HG03064 (cell line): ENCODE results near the gene MCCC2.
"Not testable (repeated sequence)": the region's sequence is repeated elsewhere in the genome, so short reads cannot be mapped to it uniquely, and the experiment has no call there.

Experiments
- ATAC-seq: cut with Tn5 transposase; IDR thresholded peaks from one replicate; pipeline ENCODE4 v1.9.1; 2021; ENCODE audit warnings: low read depth; ENCODE audit not compliant: unreplicated experiment

MCCC2 gene

DNA sequence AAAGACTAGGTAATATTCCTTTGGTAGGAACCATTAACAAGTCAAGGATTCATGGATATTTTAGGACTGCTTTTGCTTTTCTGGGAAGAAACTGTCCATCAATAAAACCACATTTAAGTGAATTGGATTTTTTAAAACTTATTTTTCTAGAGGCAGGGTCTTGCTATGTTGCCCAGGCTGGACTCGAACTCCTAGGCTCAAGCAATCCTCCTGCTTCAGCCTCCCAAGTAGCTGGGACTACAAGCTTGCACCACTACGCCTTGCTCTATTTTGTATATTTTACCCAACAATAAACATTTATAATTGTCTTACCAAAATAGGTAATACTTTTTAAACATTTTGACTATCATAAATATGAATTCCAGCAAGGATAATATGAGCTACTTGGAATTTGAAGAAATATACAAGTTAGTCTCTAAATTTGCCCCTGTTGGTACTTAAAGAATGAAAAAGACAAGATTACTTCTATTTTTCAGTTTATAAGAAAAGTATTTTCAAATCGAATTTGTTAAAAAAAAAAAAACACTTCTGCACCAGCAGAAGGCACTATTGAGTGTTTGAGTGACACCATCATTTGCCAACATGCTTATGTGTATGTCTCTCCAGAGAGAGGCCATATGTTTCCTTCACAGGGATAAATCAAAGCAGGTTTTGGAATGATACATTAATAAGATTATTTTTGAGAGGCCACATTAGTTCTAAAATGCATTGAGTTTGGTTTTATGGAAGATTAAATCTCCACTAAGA lies 71.9 kb downstream of the MCCC2 start:
- ATAC-seq, result no peak

DNA sequence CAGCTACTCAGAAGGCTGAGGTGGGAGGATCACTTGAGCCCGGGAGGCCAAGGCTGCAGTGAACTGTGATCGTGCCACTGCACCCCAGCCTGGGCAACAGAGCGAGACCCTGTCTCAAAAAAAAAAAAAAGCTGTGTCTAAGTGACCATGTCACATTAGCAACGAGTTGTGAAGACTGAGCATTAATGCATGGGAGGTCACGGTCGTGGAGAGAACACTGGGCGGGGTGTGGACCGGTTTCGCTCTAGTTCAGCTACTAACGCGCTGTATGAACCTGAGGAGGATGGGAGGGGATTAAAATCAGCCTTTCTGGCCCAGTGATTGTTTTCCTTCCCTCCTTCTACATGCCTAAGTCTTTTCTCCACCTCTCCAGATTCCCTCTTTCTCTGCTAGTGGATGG lies 75.2 kb downstream of the MCCC2 start:
- no peak for ATAC-seq

DNA sequence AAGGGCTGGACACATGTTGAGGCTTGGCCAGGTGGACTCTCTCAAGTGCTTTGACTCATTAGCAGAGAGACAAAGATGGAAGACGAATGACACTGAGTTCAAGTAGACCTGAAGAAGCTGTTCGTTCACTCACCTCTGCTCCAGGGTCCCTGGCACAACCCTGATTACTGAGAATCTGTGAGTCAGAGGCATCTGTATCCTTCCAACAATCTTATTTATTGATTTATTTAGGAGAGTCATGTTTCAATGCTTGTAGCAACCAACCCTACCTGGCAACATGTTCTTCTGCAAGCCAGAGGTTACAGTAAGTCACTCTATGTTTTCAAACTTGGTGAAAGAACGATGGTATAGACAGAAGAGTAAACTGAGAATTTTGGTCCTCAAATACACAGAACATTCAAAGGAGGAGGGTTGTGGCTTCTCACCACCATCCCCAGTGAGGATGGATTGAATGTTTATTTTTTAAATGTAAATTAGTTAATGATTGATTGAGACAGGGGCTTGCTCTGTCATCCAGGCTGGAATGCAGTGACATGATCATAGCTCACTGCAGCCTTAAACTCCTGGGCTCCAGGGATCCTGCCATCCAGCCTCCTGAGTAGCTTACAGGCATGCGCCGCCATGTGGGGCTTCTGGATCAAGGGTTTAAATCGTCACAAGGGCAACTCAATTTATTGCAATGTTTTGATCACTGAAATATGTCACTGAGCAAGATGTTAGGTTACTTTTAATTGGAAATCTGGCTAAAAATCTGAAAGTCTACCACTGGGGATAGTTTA lies 76.2 kb downstream of the MCCC2 start:
- ATAC-seq, result no peak

DNA sequence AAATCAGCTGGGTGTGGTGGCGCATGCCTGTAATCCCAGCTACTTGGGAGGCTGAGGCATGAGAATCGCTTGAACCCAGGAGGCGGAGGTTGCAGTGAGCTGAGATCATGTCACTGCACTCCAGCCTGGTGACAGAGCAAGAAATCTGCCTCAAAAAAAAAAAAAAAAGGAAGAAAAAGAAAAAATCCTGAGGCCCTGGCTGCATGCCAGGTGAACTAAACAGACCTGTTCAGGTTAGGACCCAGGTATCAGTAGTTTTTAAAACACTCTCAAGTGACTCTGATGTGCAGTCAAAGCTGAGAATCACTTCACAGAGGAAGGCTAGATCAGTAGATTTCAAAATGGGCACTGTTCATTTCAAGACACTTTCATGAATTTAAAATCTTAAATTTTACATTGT lies 77.5 kb downstream of the MCCC2 start:
- not testable (repeated sequence) for ATAC-seq

DNA sequence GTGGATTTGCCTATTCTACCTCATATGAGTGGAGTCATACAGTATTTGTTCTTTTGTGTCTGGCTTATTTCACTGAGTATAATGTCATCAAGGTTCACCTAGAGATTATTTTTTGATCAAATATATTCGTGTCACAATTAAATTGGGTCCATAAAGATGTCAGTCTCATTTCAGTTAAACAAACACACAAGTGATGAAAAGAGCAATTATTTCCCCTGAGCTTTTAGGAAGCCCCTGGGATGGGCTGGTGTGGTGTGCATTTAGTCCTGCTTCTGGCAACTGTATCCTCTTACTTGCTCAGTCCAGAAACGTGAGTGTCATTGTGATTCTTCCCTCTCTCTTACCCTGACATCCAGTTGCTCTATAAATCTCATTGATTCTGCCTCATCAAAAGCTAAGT lies 79.2 kb downstream of the MCCC2 start:
- ATAC-seq, result no peak

DNA sequence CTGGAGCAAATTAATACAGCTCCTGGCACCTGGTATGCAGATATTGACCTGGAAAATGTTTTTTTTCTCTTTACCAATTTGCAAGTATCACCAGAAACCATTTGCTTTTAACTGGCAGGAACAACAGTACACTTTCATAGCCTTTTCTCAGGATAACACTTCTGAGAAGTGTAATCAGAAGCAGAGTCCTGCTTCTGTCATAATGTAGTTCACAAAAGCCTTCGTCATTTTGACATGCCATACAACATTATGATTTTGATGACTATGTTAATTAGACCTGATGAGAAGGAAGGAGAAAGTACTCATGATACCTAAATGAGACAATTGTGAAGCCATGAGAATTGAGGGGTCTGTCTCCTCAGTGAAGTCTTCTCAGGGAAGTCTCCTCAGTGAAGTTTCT lies 90.8 kb downstream of the MCCC2 start:
- no peak for ATAC-seq

DNA sequence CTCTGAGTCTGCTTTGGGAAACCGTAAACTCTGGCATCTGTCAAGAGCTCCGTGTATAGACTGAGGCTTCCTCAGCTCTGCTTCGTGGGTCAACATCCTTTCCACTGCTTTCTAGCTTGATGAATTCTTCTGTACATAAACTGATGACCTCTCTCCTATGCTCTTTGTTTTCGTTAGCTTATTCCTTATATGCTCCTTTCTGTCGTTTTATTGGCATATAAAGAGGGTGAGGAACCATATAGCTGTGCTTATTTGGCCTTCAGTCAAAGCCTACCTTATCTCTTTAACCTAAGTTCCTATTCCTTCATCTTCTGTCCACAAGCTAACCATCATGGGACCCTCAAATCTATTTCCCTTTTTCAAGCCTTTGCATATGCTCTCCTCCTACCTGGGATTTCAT lies 92.6 kb downstream of the MCCC2 start:
- ATAC-seq, result no peak

DNA sequence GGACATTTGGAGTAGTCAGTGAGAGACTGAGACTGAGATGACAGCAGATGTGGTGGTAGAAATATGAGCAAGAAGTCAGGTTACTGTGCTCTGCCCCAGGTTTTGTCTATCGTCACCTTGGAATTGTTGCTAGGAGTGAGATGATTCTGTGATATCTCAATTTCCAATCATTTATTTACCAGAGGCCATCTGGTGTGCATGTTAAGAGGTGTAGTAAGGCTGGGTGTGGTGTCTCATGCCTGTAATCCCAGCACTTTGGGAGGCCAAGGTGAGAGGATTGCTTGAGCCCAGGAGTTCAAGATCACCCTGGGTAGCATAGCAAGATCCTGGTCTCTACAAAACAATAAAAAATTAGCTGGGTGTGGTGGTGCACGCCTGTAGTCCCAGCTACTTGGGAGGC lies 93.4 kb downstream of the MCCC2 start:
- no peak for ATAC-seq

DNA sequence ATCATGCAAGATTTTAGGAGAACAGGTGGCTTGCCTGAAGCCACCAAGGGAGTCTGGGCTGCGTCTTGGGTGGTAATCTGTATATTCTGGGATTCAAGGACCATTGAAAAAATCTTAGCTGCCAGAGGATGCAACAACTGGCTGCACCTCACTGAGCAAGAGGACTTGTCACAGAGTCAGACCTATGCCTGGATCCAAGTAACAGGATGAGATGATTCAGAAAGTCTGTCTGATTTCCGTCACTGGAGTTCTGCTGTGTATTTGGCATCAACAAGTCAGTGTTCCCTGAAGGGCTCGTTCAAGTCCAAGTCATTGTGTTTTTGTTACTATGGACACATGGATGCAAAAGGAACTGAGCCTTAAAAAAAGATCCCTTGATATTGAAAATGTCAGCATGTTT lies 94.2 kb downstream of the MCCC2 start:
- ATAC-seq, result no peak

DNA sequence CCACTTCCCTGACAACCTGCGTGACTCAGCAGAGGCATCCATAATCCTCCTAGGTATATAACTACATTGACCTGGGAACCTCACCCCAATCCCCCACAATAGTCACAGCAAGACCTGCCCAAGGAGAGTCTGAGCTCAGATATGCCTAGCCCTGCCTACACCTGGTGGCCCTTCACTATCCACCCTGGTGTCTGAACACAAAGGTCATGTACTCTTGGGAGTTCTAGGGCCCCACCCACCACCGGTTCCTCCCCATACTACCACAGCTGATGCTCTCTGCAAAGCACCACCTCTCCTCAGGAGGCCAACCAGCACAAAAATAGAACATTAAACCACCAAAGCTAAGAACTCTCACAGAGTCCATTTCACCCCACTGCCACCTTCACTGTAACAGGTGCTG lies 97.2 kb downstream of the MCCC2 start:
- ATAC-seq, result no peak

DNA sequence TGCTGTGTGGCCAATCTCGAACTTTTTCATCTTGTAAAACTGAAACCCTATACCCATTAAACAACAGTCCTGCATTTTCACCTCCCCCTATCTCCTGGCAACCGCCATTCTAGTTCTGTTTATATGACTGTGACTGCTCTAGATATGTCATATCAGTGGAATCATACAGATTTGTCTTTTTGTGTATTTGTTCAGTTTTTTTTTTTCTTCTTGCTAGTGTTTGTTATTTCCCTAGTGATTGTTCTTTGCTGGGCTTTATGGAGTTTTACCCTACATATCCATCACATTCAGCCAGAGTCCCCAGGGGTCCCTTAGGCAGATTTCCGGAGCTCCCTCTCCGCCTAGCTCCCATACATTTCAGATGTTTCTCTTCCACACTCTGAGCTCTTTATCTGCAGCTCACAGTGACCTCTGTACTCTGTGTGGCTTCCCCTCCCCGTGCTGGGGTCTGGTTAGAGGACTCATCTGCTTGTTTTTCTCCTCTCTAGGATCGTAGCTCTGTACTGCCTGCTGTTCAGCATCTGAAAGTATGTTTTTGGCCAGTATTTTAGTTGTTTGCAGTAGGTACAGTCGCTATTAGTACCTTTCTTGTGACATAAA lies 106.8 kb downstream of the MCCC2 start:
- ATAC-seq, result no peak

DNA sequence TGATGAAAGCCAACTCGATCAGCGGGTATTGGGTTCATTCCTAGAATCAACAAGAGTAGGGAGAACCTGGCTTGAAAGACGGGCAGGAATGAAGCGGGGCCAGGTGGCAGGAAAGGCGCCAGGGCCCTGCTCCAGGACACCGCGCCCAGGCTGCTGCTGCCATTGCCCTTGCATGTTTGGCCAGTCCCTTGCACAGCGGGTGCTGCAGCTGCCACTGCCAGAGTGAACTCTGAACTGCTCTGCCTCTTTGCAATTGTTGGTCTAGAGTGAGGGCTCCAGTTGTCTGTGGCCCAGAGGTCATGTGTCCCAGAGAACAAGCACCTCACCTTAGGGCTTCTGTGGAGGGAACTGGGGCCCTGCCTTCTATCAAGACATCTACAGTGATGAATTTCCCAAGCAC lies 107.9 kb downstream of the MCCC2 start:
- ATAC-seq, result no peak

DNA sequence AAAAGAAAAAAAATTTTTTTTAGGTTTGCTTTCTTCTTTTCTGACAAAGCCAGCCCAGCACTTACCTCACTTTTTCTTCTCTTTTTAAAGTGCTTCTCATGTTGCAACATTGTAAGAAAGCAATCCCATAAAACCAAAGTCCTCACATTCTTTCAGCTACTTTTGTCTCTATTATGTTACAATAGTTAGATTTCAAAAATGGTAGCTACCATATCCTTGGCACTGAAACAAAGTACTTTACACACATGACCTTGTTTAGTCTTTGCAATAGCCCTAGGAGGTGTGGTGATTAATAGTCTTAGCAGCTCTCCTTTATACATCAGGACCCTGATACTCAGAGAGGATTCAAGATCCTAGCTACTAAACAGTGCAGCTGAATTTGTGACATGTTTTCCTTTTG lies 108.5 kb downstream of the MCCC2 start:
- no peak for ATAC-seq

DNA sequence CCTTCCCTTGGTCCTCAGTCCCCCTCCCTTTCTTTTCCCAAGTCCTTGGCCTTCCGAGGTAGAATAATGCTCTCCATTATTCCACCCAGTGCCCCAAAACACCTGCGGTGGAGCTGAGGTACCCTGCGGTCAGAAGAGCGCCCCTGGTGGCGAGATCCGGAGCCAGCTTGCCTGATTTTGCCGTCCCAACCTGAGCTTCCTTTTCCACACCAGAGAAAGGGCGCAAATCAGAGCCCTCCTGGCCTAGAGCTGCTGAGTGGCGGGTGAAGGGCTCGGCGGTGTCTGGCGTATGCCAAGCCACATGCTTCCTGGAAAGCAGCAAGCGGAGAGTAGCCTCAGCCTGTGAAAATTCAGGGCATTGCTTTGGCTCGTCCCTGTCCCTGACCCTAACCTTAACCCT lies 110.8 kb downstream of the MCCC2 start:
- ATAC-seq, result no peak

DNA sequence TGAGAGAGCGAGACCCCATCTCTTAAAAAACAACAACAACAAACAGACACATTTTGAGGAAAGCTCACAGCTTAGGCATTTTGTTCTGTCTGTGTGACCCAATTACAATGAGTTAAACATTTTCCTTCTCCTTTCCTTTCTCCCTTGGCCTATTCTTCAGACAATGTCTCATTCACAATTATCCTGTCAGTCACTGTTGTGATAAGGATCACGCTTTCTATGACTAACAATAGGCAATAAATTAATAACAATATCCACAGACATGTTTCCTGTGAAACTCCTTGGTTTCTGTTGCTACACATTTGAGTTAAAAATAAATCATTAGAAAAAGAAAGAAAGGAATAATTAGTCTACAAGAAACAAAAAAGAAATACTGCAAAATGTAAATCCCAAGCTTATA lies 112.1 kb downstream of the MCCC2 start:
- no peak for ATAC-seq

DNA sequence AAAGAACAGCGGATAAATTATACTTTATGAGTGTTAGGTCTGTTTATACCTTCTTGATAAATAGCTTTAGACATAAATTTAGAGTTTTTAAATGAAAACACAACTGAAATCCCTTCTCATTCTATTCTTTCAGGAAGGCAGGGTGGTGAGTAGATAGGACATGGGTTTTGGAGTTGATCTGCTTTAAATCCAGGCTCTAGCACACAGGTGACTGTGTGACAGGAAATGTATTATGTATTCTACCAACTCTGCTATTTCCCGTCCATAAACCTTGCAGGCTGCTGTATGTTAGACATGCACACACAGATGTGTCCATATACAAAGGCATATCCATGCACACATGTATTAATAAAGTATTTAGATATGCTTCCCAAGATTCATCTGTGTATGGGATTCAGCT lies 112.6 kb downstream of the MCCC2 start:
- ATAC-seq, result no peak

DNA sequence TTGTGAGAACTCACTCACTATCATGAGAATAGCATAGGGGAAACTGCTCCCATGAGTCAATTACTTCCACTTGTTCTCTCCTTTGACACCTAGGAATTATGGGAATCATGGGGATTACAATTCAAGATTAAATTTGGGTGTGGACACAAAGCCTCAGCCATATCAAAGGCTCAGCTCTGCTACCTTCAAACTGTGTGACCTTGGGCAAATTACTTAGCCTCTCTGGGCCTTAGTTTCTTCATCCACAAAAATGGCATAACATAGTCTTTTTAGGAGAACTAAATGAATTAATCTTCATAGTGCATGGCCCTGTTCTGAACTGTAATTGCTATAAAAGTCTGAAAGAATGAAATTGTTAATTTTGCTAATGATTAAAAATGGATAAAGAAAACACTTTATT lies 113.7 kb downstream of the MCCC2 start:
- no peak for ATAC-seq

DNA sequence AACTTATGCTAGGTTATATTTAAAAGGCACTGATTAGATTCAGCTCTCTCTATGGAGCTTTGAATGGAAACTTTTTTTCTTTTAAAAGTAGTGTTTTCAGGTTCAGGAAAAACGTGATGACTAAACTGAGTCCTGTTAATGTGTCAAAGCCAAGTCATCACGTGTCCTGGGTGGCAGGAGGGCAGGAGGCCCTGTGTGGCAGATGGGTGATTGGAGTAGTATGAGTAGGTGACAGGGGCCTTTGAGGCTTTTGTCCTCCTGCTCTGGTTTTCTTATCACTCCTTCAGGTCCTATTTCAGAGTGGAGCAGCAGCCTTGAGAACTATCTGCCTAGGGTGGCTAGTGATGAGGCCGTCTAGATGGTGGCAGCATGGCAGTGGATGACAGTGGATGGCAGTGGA lies 114.3 kb downstream of the MCCC2 start:
- ATAC-seq, result no peak

DNA sequence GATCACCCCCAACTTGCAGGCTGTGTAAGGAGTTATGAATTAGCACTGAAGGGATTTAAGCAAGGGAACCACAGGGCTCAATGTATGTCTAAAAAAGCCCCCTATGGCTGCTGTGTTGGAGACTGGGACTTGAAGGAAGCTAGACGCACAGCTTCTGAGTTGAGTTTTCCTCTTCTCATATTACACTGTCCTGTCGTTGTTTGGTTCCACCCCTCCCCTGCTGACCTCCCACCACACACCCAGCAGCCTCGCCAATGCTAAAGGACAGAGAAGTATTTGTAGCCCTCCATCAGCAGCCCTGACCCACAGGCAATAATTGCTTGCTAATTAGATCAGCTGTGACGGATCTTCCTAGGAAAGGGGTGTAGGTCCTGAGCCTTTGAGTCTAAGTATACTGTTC lies 116.8 kb downstream of the MCCC2 start:
- ATAC-seq, result no peak

DNA sequence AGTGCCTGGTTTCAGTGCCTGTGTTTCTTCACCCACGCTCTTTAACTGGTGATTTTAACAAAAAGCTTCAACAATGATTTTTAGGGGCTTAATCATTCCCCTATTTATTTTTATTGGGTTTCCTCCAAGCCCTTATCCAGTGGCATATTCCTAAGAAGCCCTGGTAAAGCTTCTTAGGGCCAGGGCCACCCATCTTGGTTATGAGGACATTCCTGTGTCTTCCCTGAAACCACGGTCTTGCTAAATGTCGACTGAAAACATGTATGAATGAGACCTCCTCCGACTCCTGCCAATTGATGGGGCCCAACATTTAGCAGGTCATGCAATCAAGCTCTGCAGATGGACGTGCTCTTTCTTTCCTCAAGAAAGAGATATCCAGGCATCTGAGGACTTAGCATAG lies 118.3 kb downstream of the MCCC2 start:
- no peak for ATAC-seq

DNA sequence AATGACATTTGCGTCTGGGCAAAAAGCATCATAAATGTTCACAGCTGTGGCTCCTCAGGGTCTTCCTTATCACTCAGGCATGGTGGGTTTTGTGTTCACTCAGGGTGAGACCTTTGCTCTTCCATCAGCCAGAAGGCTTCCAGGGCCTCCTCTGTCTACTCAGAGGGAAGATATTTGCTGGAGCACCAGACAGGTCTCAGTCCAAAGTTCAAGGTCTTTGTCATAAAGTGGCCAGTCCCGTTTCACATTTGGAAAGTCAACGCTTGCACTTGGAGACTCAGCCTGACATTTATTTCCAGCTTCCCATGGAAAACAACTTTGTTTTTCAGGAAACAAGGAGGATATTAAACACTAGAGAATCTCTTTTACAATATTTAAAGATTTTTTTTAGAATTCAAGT lies 119.8 kb downstream of the MCCC2 start:
- no peak for ATAC-seq
